ENCODE data around the gene RBBP8NL.
A peak's percentile ranks its signal among the peaks of the same experiment; 100 is the strongest.

The RBBP8NL gene

GRCh38 chr20:62390317-62391164 is 36.8 kb downstream of the RBBP8NL start:
- no peaks in the 10 kb centered on the region for H3K9me3 ChIP-seq (replicated peaks; ENCODE audit: insufficient read depth, low read length)
- no peak overlapping the region for H3K9ac ChIP-seq (ENCODE audit: low read length)
- DNase-seq: no peak
- H3K4me3 ChIP-seq (ENCODE audit: low read length): no peak overlapping the region
- H3K27ac ChIP-seq (ENCODE audit: low read length): no peak overlapping the region
- TF ChIP-seq EZH2phosphoT487 (IDR thresholded peaks at IDR 0.05; ENCODE audit: low read length) (no peak), CTCF (IDR thresholded peaks at IDR 0.05; ENCODE audit: low read length) (no peak), EZH2 (optimal IDR thresholded peaks at IDR 0.05; ENCODE audit: low read depth, low read length) (no peak)
- H3K9me2 ChIP-seq (replicated peaks; ENCODE audit: insufficient read depth, low read length): no peaks in the 10 kb centered on the region
- H3F3A ChIP-seq (ENCODE audit: insufficient read depth, low read length): peaks cover 28% of the 10 kb centered on the region
- H3K4me2 ChIP-seq (ENCODE audit: low read depth, low read length): no peak overlapping the region
- no peaks in the 10 kb centered on the region for H3K27me3 ChIP-seq (replicated peaks; ENCODE audit: insufficient read depth, low read length)
- no peak overlapping the region for H2AFZ ChIP-seq (ENCODE audit: low read length)
- H3K4me1 ChIP-seq (ENCODE audit: low read length): peaks cover 12% of the 10 kb centered on the region
- peaks cover 41% of the 10 kb centered on the region for H3K79me2 ChIP-seq (ENCODE audit: low read length)
- no peaks in the 10 kb centered on the region for H4K20me1 ChIP-seq (ENCODE audit: insufficient read depth, low read length)
- peaks cover 17% of the 10 kb centered on the region for H3K36me3 ChIP-seq (replicated peaks; ENCODE audit: insufficient read depth, low read length)

DNA sequence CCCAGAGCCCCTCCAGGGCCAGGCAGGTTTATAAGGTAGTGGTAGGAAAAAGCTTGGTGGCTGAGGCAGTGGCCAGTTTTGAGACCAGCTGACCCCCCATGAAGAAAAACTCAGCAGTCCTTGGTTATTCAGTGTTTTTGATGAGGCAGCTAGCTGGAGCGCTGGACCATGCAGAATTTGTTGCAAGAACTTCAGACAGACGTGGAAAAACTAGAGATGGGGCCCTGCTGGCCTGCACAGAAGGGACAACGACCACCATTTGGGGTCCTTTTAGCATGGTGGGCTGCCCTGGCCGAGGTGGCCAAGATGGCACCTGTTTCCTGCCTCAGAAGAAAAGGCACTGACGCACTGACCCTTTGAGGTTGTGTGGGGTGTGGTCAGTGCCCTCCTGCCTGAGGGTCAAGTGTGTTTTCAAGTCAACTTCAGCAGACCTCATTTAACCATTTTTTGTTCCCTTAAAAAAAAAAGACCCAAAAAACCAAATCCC is 37.7 kb downstream of the RBBP8NL start:
- H3F3A ChIP-seq (ENCODE audit: insufficient read depth, low read length): peaks cover 30% of the 10 kb centered on the region
- H3K79me2 ChIP-seq (ENCODE audit: low read length): peaks cover 48% of the 10 kb centered on the region
- no peaks in the 10 kb centered on the region for H3K27me3 ChIP-seq (replicated peaks; ENCODE audit: insufficient read depth, low read length)
- no peaks in the 10 kb centered on the region for H3K9me2 ChIP-seq (replicated peaks; ENCODE audit: insufficient read depth, low read length)
- TF ChIP-seq CTCF (IDR thresholded peaks at IDR 0.05; ENCODE audit: low read length) (no peak), EZH2phosphoT487 (IDR thresholded peaks at IDR 0.05; ENCODE audit: low read length) (no peak), EZH2 (optimal IDR thresholded peaks at IDR 0.05; ENCODE audit: low read depth, low read length) (no peak)
- no peak overlapping the region for H3K4me3 ChIP-seq (ENCODE audit: low read length)
- H3K4me1 ChIP-seq (ENCODE audit: low read length): peaks cover 12% of the 10 kb centered on the region
- H3K9ac ChIP-seq (ENCODE audit: low read length): no peak overlapping the region
- H3K9me3 ChIP-seq (replicated peaks; ENCODE audit: insufficient read depth, low read length): no peaks in the 10 kb centered on the region
- H3K27ac ChIP-seq (ENCODE audit: low read length): no peak overlapping the region
- peaks cover 17% of the 10 kb centered on the region for H3K36me3 ChIP-seq (replicated peaks; ENCODE audit: insufficient read depth, low read length)
- H3K4me2 ChIP-seq (ENCODE audit: low read depth, low read length): no peak overlapping the region
- H4K20me1 ChIP-seq (ENCODE audit: insufficient read depth, low read length): no peaks in the 10 kb centered on the region
- H2AFZ ChIP-seq (ENCODE audit: low read length): no peak overlapping the region
- DNase-seq: no peak

GRCh38 chr20:62388839-62389600 is 38.3 kb downstream of the RBBP8NL start:
- Histone ChIP-seq H2AFZ (ENCODE audit: low read length) (no peak overlapping the region), H3F3A (ENCODE audit: insufficient read depth, low read length) (peaks cover 34% of the 10 kb centered on the region), H4K20me1 (ENCODE audit: insufficient read depth, low read length) (no peaks in the 10 kb centered on the region), H3K4me3 (ENCODE audit: low read length) (no peak overlapping the region), H3K27ac (ENCODE audit: low read length) (no peak overlapping the region), H3K9me3 (replicated peaks; ENCODE audit: insufficient read depth, low read length) (no peaks in the 10 kb centered on the region), H3K79me2 (ENCODE audit: low read length) (peaks cover 53% of the 10 kb centered on the region), H3K36me3 (replicated peaks; ENCODE audit: insufficient read depth, low read length) (peaks cover 17% of the 10 kb centered on the region), H3K9ac (ENCODE audit: low read length) (no peak overlapping the region), H3K9me2 (replicated peaks; ENCODE audit: insufficient read depth, low read length) (no peaks in the 10 kb centered on the region), H3K27me3 (replicated peaks; ENCODE audit: insufficient read depth, low read length) (no peaks in the 10 kb centered on the region), H3K4me1 (ENCODE audit: low read length) (peaks cover 12% of the 10 kb centered on the region), H3K4me2 (ENCODE audit: low read depth, low read length) (peak overlapping the region; percentile 14; the same call in 1 of the 2 replicates)
- DNase-seq: no peak
- TF ChIP-seq CTCF (IDR thresholded peaks at IDR 0.05; ENCODE audit: low read length) (peak; percentile 10; the same call in 1 of the 2 replicates), EZH2 (optimal IDR thresholded peaks at IDR 0.05; ENCODE audit: low read depth, low read length) (no peak)
